HG03135 (cell line): ENCODE data around the gene CCL8.

ENCODE experiments used
- ATAC-seq: cut with Tn5 transposase; IDR thresholded peaks from one replicate; pipeline ENCODE4 v1.9.1; 2021; ENCODE audit warnings: mild to moderate bottlenecking, moderate library complexity; ENCODE audit not compliant: unreplicated experiment

CCL8 gene

DNA sequence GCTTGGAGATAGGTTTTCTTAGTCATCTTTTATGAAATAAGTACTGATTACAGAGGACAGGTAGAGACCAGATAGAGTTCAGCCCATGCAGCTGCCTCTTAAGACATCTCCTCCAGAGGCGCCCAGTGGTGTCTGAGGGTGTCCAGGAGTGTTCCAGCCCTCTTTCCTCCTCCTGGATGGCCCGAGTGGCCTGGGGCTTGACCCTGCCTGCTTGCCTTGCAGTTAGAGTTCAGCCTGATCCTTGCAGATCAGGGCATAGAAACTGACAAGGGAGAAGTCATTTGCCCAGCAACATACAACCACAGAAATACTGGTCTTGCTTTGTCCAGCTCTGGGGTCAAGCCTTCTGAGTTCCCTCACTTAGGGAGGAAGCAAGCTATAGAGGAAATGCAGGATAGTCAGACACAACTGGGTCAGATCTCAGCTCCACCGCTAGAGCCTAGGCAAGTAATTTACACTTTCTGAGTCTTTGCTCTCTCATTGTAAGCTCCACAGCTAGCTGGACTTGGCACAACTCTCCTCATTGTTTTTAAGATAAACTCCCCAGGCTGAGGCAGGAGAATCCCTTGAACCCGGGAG, 47.4 kb downstream of the CCL8 start:
- no peak for ATAC-seq

GRCh38 chr17:34367486-34368195, 48.4 kb downstream of the CCL8 start:
- ATAC-seq = no peak

DNA sequence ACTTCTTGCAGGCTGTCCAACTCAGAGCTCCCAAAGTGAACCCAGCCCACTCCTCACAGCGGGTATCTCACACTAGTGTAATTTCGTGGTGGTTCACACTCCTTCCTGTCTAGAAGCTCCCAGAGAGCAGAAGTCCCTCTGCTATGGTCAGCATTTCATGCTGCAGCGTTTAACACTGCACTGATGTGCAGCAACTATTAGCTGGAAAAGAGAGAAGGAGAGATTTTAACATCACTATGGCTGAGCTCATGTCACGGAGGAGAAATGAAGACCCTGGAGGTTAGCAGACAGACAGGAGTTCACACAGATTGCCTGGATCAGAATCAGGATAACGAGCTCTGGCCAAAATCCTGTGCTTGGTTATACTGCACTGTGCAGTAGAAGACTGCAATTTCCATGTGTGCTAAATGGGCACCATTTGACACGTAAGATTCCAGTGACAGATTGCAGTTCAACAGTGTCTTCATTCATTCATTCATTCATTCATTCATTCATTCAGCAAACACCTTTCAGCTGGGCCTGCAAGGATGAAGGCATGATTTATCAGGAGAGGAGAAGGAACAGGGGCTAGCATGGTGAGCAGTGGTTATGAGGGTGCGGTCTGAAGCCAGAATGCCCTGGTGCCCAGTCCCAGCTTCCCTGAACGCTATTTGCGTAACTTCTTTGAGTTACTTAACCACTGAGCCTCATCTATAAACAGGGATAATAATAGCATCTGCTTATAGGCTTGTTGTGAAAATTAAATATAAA, 49.1 kb downstream of the CCL8 start:
- no peak for ATAC-seq

GRCh38 chr17:34368946-34369500, 49.8 kb downstream of the CCL8 start:
- ATAC-seq = no peak

DNA sequence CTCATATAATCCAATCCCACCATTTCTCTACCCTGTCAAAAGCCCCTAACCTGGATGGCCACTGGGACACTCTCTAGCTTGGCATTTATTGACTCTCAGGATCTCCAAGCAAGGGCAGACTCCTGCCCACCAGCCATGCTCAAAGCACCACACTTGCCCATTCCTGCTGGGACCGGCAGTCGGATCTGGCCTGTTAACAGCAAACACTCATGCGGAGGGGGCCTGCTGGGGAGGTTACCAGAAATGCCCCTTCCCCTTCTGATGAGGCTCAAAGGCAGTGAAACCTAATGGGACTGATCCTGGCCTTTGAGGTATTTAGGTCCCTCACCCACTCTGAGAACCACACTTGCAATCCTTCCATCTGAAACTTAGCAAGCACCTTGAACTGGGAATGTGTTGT, 50.3 kb downstream of the CCL8 start:
- no peak for ATAC-seq

DNA sequence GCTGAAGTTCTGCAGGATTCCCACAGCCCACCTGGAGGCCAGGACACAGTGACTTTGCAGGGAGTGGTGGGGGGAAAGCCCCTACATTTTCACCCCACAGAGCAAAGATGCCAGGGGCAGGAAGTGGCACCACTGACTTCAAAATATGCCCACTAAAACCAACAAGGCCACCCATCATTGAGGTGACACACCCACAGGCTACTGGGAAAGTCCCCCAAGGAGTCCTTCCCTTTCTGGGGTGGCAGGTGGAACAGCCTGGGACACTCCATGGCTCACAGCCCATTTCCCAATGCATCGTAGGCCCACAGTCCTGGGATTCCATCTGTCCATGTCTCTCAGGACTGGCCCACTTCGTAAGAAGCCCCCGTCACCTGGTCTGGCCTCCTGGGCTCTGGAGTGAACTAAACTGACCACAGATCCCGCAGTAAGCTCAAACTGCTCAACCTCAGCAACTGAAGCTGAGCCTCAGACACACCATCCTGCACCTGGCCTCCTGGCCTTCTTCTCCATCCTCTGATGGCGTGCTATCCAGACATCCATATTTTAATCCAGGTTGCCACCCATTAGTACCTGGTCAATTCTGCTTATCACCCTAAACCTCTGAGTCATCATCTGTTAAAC, 51.3 kb downstream of the CCL8 start:
- no peak for ATAC-seq

GRCh38 chr17:34370997-34371395, 51.8 kb downstream of the CCL8 start:
- ATAC-seq = no peak
